ENCODE data around the gene TRABD.

DNA sequence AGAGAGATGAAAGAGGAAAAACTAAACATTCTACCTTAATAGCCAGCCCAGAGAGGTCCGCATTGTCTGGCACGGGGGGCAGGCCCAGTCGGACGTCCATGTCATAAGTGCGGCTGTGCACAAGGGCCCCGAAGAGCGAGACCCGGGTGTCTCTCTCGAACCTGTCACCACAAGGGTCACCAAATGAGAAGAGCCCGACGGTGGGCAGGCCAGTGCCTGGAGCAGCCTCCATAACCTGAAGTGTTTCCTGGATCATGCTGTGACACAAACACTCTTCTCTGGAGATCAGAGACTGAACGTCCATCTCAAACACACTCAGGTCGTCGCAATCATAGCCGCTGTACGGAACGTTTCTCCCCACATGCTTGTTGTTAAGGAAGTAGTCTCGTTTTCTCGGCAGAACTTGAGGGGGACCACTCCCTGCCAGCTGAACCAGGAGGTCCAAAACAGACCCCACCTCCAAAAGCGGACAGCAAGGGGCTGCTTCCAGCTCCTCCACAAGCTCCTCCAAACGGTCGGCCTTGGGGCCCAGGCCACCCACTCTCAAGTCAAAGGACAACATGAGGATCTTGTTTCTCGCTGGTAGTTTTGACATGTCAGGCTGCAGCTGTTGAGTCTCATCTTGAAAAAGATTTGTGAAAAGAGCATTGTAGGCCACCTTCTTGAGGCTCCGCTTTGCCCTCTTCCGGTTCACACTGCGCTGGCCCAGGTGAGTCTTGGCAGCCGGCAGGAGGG lies 58.1 kb downstream of the TRABD start:
- no peak for TF ChIP-seq POLR2A (IDR thresholded peaks at IDR 0.05)
- TF ChIP-seq, protein P1, sequence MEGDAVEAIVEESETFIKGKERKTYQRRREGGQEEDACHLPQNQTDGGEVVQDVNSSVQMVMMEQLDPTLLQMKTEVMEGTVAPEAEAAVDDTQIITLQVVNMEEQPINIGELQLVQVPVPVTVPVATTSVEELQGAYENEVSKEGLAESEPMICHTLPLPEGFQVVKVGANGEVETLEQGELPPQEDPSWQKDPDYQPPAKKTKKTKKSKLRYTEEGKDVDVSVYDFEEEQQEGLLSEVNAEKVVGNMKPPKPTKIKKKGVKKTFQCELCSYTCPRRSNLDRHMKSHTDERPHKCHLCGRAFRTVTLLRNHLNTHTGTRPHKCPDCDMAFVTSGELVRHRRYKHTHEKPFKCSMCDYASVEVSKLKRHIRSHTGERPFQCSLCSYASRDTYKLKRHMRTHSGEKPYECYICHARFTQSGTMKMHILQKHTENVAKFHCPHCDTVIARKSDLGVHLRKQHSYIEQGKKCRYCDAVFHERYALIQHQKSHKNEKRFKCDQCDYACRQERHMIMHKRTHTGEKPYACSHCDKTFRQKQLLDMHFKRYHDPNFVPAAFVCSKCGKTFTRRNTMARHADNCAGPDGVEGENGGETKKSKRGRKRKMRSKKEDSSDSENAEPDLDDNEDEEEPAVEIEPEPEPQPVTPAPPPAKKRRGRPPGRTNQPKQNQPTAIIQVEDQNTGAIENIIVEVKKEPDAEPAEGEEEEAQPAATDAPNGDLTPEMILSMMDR (IDR thresholded peaks at IDR 0.05) = no peak
